ENCODE measurements around the gene PPM1N. TPM values are rescaled to one million over a fixed set of nuclear protein-coding genes. Genes with fewer than 3 reads are reported as not detected.

The PPM1N gene
- total RNA-seq, 2 donors from 2014 or later, result 0.47 to 1.0 TPM

- DNase-seq (no peak), ATAC-seq (no peak)
- intact Hi-C loops (cut with DNase I), result loop anchor here in 1 of 2 donors (5.0 kb wide), 1 partner anchor 64 kb away; the partner anchor contains the start of gene OPA3
Measured at GRCh38 chr19:45517641-45518468, 19.6 kb downstream of the PPM1N start.

GRCh38 chr19:45518469-45518826, 20.2 kb downstream of the PPM1N start:
- intact Hi-C loops (cut with DNase I), result loop anchor here in 1 of 2 donors (5.0 kb wide), 1 partner anchor 64 kb away; the partner anchor contains the start of gene OPA3
- ATAC-seq, result no peak
- DNase-seq, result no peak

DNA sequence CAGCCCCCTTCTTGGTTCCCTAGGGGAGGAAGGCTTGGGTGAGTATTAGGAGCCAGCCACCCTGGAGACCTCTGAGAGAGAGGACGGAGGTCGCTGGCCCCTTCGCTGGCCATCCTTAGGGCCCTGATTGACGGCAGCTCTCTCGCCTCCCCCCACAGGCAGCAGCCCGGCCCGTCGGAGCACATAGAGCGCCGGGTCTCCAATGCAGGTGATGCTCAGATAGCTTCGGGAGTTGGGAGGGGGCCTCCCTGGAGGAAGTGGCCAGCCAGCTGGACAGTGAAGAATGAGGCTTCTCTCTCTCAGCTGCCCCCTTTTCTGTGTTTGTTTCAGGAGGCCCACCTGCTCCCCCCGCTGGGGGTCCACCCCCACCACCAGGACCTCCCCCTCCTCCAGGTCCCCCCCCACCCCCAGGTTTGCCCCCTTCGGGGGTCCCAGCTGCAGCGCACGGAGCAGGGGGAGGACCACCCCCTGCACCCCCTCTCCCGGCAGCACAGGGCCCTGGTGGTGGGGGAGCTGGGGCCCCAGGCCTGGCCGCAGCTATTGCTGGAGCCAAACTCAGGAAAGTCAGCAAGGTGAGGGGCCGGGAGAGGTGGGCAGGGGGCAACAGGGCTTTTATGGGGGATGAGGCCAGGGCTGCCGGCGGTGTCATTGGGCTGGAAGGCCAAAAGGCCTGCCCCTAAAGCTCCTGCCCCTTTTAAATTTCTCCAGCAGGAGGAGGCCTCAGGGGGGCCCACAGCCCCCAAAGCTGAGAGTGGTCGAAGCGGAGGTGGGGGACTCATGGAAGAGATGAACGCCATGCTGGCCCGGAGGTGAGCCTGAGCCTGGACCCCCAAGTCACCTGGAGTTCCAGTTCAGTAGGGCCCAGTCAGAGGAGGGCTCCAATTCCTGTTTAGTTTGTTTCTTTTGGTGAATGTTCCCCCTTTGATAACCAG, 24.0 kb downstream of the PPM1N start:
- no peak for ATAC-seq
- intact Hi-C loops (cut with DNase I), result loop anchor here in 1 of 2 donors (5.0 kb wide), 2 partner anchors 45 to 120 kb away; no protein-coding TSS in a partner anchor
- DNase-seq, result no peak

- DNase-seq (peak; percentile 77), ATAC-seq (peak; percentile 89 to 95)
- intact Hi-C loops (cut with DNase I), result loop anchor here in 1 of 2 donors (5.0 kb wide), 2 partner anchors 44 to 119 kb away; no protein-coding TSS in a partner anchor
Measured at GRCh38 chr19:45523642-45524256, 25.5 kb downstream of the PPM1N start.

- DNase-seq (no peak), ATAC-seq (no peak)
- intact Hi-C loops (cut with DNase I), result loop anchor here in 1 of 2 donors (5.0 kb wide), 2 partner anchors 43 to 118 kb away; no protein-coding TSS in a partner anchor
Measured at GRCh38 chr19:45524575-45525129, 26.4 kb downstream of the PPM1N start.

GRCh38 chr19:45526143-45526542, 27.9 kb downstream of the PPM1N start:
- intact Hi-C loops (cut with DNase I), result no loop called here
- ATAC-seq, result peak; percentile 34 to 76
- DNase-seq, result peak; percentile 72

DNA sequence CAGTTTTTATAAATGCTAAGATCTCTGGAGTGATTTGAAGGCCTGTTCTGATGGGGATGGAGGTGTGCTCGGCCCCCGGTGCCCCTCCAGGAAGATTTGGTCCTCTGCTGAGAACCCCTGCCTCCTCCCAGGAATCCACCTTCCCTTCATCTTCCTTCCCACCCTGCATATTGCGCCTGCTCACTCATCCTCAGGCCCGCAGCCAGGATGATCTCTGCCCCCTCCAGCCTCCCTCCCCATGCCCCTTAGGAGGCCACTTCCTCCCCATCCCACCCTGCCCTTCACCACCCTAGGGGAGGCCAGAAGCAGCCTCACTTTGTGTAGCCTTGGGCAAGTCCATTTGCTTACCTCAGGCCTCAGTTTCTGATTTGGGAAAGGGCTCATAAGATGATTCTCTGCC, 28.7 kb downstream of the PPM1N start:
- no peak for DNase-seq
- ATAC-seq, result no peak
- intact Hi-C loops (cut with DNase I), result no loop called here

DNA sequence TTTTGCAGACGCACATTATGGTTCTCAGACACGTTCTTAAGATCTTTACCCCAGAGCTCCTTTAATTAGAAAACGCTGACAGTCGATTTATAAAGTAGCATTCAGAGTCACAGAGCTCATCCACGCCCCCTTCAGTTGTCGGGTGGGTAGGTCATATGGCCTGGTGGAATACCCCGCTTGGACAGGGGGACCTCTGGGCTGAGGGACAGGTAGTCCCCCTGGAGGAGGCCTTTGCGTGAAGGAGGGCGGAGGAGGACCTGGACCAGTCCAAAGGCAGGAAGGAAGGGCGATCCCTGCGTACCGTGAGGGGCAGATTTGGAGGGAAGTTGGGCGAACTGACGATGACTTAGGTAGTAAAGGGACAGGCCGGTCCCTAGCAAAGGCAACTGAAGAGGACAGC, 29.5 kb downstream of the PPM1N start:
- ATAC-seq (no peak), DNase-seq (no peak)
- intact Hi-C loops (cut with DNase I), result no loop called here

DNA sequence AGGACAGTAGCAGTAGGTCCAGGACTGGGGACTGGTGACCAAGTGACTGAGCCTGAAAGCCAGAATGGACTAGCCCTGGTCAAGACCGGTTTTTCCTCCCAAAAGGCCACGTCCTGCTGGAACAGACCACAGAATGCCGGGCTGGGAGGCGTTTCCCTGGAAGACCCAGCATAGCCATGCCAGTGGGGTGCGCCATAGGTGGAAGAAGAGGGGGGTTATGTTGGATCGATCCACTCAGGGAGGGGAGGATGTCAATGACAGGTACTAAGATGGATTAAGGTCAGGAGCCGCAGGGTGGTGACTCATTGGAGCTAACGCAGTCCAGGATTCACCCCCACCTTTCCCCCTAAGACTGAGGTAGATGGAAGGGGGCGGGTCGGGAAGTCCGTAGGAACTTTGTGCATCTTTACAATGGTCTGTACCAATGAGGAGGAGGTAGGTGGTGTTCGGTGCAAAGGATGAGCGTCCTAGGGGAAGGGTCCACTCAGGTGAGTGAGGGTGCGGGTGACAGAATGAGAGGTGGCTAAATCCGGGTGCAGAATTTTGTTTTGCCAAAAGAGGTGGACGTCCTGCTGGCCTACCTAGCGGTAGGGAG, 30.0 kb downstream of the PPM1N start:
- ATAC-seq, result peak in 1 of 2 donors; percentile 33
- intact Hi-C loops (cut with DNase I), result no loop called here
- no peak for DNase-seq

DNA sequence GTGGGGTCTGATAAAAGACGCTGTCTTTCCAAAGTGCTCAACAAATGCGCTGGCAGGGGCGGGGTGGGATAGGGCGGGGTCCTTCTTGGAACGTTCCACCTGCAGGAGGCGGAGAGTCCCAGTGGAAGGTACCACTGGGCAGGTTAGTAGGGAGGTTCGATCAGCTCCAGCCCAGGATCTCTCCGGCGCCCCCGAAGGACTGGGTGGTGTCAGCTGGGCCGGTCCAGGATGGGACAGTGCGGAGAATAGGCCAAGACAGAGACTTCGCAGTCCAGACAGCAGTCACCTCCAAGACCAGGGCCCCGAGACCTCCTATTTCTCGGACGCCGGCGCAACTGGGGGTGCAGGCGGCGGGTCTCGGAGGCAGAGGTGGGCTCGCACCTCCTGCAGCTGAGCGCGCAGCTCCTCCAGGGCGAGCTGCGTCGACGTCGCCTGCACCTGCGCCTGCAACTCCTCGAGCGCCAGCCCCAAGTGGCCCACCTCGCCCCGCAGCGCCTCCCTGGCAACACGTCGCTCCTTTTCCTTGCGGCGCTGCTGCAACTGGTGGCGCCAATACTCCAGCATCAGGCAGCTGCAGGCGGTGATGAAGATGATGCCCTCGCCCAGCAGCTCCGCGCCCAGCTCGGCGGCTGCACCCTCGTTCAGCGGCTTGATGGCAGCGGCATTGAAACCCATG, 30.6 kb downstream of the PPM1N start:
- intact Hi-C loops (cut with DNase I), result no loop called here
- DNase-seq, result no peak
- peak in 1 of 2 donors; percentile 65 for ATAC-seq

GRCh38 chr19:45529420-45529785, 31.2 kb downstream of the PPM1N start:
- ATAC-seq, result no peak
- no peak for DNase-seq
- intact Hi-C loops (cut with DNase I), result no loop called here

GRCh38 chr19:45531349-45531748, 33.1 kb downstream of the PPM1N start:
- DNase-seq (no peak), ATAC-seq (no peak)
- intact Hi-C loops (cut with DNase I), result no loop called here

GRCh38 chr19:45539459-45539858, 41.2 kb downstream of the PPM1N start:
- DNase-seq (no peak), ATAC-seq (no peak)
- intact Hi-C loops (cut with DNase I), result no loop called here

DNA sequence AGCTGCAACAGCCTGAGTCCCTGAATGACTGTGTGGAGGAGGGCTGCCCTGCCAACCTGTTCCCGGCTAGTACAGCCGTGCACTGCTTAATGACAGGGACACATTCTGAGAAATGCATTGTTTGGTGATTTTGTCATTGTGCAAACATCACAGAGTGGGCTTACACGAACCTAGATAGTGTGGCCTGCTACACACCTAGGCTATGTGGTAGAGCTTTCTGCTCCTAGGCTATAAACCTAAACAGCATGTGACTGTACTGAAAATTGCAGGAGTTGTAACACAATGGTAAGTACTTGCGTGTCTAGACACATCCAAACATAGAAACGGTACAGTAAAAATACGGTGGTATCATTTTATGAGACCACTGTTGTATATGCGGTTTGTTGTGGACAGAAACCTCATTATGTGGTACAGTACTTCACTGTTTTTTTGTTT, 44.0 kb downstream of the PPM1N start:
- DNase-seq (no peak), ATAC-seq (no peak)
- intact Hi-C loops (cut with DNase I), result no loop called here

GRCh38 chr19:45547211-45547770, 49.0 kb downstream of the PPM1N start:
- intact Hi-C loops (cut with DNase I), result no loop called here
- DNase-seq, result no peak
- ATAC-seq, result no peak

DNA sequence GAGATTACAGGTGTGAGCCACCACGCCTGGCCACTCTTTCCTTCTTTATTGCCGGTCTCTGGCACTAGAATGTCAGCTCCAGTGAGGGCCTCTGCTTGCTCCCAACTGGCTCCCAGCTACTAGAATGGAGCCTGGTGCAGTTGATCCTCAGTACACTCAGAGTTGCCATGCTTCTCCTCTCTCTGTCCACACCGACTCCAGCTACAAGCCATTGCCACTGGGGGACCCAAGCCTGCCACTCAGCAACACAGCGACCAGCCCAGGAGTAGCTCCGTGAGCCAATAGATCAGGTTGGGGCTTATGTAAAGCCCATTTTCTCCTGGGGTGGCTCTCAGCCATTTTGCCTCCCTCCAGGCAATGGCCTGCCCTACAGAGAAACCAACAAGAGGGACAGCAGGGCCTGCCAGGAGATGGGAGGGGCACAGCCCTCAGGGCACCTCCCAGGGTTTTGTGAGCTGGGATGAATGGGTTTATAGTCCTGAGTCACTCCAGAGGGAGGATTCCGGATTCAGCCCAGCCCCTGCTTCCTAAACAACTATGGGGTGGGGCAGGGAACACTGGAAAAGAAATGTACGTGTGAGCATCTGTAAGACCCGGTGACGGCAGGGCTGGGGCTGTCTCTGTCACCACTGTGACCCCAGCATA, 49.8 kb downstream of the PPM1N start:
- DNase-seq (peak; percentile 45), ATAC-seq (peak in 1 of 2 donors; percentile 55)
- intact Hi-C loops (cut with DNase I), result no loop called here

Measured in left cardiac atrium (tissue), 4 donors.